Ascending aorta (tissue), 2 donors: Measurements from ENCODE around the gene SF3A2. TPM values are rescaled to one million over a fixed set of nuclear protein-coding genes. Genes with fewer than 3 reads are reported as not detected.
A peak's percentile ranks its signal among the peaks of the same experiment; 100 is the strongest.

Experiments
- DNase-seq, 2 donors: peaks; one replicate each; pipeline ENCODE4 v3.0.0-alpha.2; 2019; ENCODE audit warnings: low spot score in 2 of 2
- H3K27ac ChIP-seq, 2 donors: fragments of 200-600 bp; sonication (generic); one replicate each; pipeline ENCODE4 v1.5.1; 2016 to 2017; ENCODE audit warnings: mild to moderate bottlenecking in 1 of 2
- H3K27me3 ChIP-seq: fragments of 200-600 bp; sonication (generic); one replicate; pipeline ENCODE4 v1.5.1; 2017
- H3K36me3 ChIP-seq, 2 donors: fragments of 200-600 bp; sonication (generic); one replicate each; pipeline ENCODE4 v1.5.1; 2016
- H3K4me1 ChIP-seq, 2 donors: fragments of 200-600 bp; sonication (generic); one replicate each; pipeline ENCODE4 v1.5.1; 2016 to 2017; ENCODE audit warnings: mild to moderate bottlenecking in 1 of 2
- H3K4me3 ChIP-seq, 2 donors: fragments of 200-600 bp; sonication (generic); one replicate each; pipeline ENCODE4 v1.5.1; 2016 to 2017; ENCODE audit warnings: mild to moderate bottlenecking in 1 of 2
- H3K9me3 ChIP-seq, 2 donors: fragments of 200-600 bp; sonication (generic); one replicate each; pipeline ENCODE4 v1.5.1; 2016
- CTCF ChIP-seq, 3 experiments: fragments of 200-600 bp in 2 of 3; fragments of 450-650 bp in 1 of 3; sonication (generic) in 2 of 3; IDR thresholded peaks; one replicate each; pipeline ENCODE4 v1.5.1; 2016 to 2019; ENCODE audit warnings: antibody characterized with exemption in 3 of 3, mild to moderate bottlenecking in 1 of 3, moderate library complexity in 1 of 3
- intact Hi-C: fragments of 100-400 bp; cut with DNase I; formaldehyde crosslinking; loops from one replicate; pipeline ENCODE4 v1.15.1; 2023
- total RNA-seq: library from RNA; depleted of rRNA; stranded (reverse); fragments of >200 nt; gene quantifications from one replicate; pipeline ENCODE4 v1.1.0, GENCODE V29; 2016

The SF3A2 gene
- total RNA-seq, 1 donor from 2014 or later: 21.3 TPM

- peaks cover 17 to 37% of the 10 kb centered on the region in 2 donors for H3K4me1 ChIP-seq
- intact Hi-C loops: loop anchor here (1.0 to 5.0 kb wide), 5 partner anchors 33 to 368 kb away; partner anchors contain the start of genes AP3D1, IZUMO4, MOB3A and PLEKHJ1
Measured at GRCh38 chr19:2268861-2269243, 32.2 kb downstream of the SF3A2 start.

GRCh38 chr19:2269244-2270156, 32.9 kb downstream of the SF3A2 start:
- peak; percentile 91 to 99 for DNase-seq
- Histone ChIP-seq H3K27ac (peak overlapping the region; percentile 99 to 100), H3K4me3 (peak overlapping the region; percentile 95 to 96), H3K9me3 (no peaks in the 10 kb centered on the region), H3K4me1 (peaks cover 17 to 42% of the 10 kb centered on the region in 2 donors), H3K36me3 (peaks cover 19 to 20% of the 10 kb centered on the region in 2 donors), H3K27me3 (no peaks in the 10 kb centered on the region)
- intact Hi-C loops: loop anchor here (1.0 to 5.0 kb wide), 6 partner anchors 33 to 368 kb away; partner anchors contain the start of genes AP3D1, IZUMO4, LSM7 and MOB3A
- TF ChIP-seq CTCF (IDR thresholded peaks at IDR 0.05): peak in 1 of 3 experiments; percentile 51

More at GRCh38 chr19:2268861-2269243, 32.2 kb downstream of the SF3A2 start:
- Histone ChIP-seq H3K36me3 (peaks cover 19 to 20% of the 10 kb centered on the region in 2 donors), H3K9me3 (no peaks in the 10 kb centered on the region), H3K27me3 (no peaks in the 10 kb centered on the region), H3K27ac (peak overlapping the region; percentile 22 to 99), H3K4me3 (peak overlapping the region; percentile 95 to 96)
- no peak for TF ChIP-seq CTCF (IDR thresholded peaks at IDR 0.05)
- peak in 1 of 2 donors; percentile 69 for DNase-seq

- Histone ChIP-seq H3K4me3 (peak overlapping the region; percentile 95 to 96), H3K27ac (peak overlapping the region; percentile 99 to 100), H3K9me3 (no peaks in the 10 kb centered on the region), H3K27me3 (no peaks in the 10 kb centered on the region), H3K4me1 (peaks cover 17 to 45% of the 10 kb centered on the region in 2 donors), H3K36me3 (peaks cover 19 to 20% of the 10 kb centered on the region in 2 donors)
- no peak for DNase-seq
- TF ChIP-seq CTCF (IDR thresholded peaks at IDR 0.05): no peak
- intact Hi-C loops: loop anchor here (2.0 kb wide), 1 partner anchor 59 kb away; the partner anchor contains the start of genes LSM7 and SPPL2B
Measured at GRCh38 chr19:2270157-2270422, 33.5 kb downstream of the SF3A2 start.

GRCh38 chr19:2270423-2271233, 34.0 kb downstream of the SF3A2 start:
- Histone ChIP-seq H3K27me3 (no peaks in the 10 kb centered on the region), H3K4me3 (peak overlapping the region; percentile 95 to 96), H3K36me3 (peaks cover 19 to 25% of the 10 kb centered on the region in 2 donors), H3K9me3 (no peaks in the 10 kb centered on the region), H3K27ac (peak overlapping the region; percentile 99 to 100), H3K4me1 (peaks cover 17 to 48% of the 10 kb centered on the region in 2 donors)
- intact Hi-C loops: loop anchor here (2.0 kb wide), 1 partner anchor 58 kb away; the partner anchor contains the start of genes LSM7 and SPPL2B
- DNase-seq: peak; percentile 62 to 93
- TF ChIP-seq CTCF (IDR thresholded peaks at IDR 0.05): no peak
